Prostate gland (tissue), 2 donors: ENCODE results near the gene SRMS. TPM values are rescaled to one million over a fixed set of nuclear protein-coding genes. Genes with fewer than 3 reads are reported as not detected.

ENCODE experiments used
- DNase-seq: peaks from one replicate; pipeline ENCODE4 v3.0.0-alpha.2; 2019; ENCODE audit warnings: low spot score
- H3K27ac ChIP-seq, 2 donors: fragments of 200-600 bp; sonication (generic); 2 replicates each; pipeline ENCODE4 v1.5.1; 2017 to 2019
- H3K27me3 ChIP-seq: fragments of 200-600 bp; sonication (generic); replicated peaks from 2 replicates; pipeline ENCODE4 v1.5.1; 2019; ENCODE audit not compliant: insufficient read depth
- H3K36me3 ChIP-seq, 2 donors: fragments of 200-600 bp; sonication (generic); 1 replicate in 1 of 2; 2 replicates in 1 of 2; pipeline versions ENCODE4 v1.5.1 to v1.8.1; 2017 to 2019
- H3K4me1 ChIP-seq: fragments of 200-600 bp; sonication (generic); replicated peaks from 2 replicates; pipeline ENCODE4 v1.5.1; 2019
- H3K4me3 ChIP-seq, 2 donors: fragments of 200-600 bp; sonication (generic); 2 replicates each; pipeline ENCODE4 v1.5.1; 2017 to 2019
- H3K9me3 ChIP-seq: fragments of 200-600 bp; sonication (generic); 2 replicates; pipeline ENCODE4 v1.5.1; 2017
- CTCF ChIP-seq, 4 experiments: fragments of 200-600 bp in 2 of 4; fragments of 450-650 bp in 2 of 4; sonication (generic) in 2 of 4; IDR thresholded peaks; 1 replicate in 3 of 4; 2 replicates in 1 of 4; pipeline ENCODE4 v1.5.1; 2016 to 2019; ENCODE audit warnings: antibody characterized with exemption in 4 of 4, mild to moderate bottlenecking in 2 of 4, moderate library complexity in 2 of 4
- POLR2A ChIP-seq: fragments of 450-650 bp; IDR thresholded peaks from one replicate; pipeline ENCODE4 v1.6.1; 2016; ENCODE audit warnings: antibody characterized with exemption, mild to moderate bottlenecking
- POLR2AphosphoS5 ChIP-seq: sonication (generic); formaldehyde crosslinking; IDR thresholded peaks from one replicate; pipeline ENCODE4 v1.6.1; 2017; ENCODE audit warnings: antibody characterized with exemption
- WGBS: methylation state at CpG from one replicate; pipeline ENCODE4 v1.1.5; 2018; 5-methylcytosine and 5-hydroxymethylcytosine counted together
- intact Hi-C: fragments of 100-400 bp; cut with DNase I; formaldehyde crosslinking; loops from one replicate; pipeline ENCODE4 v1.14.2; 2022
- total RNA-seq, 2 donors: library from RNA; depleted of rRNA; stranded (reverse); fragments of >200 nt; gene quantifications; one replicate each; pipeline ENCODE4 v1.1.0, GENCODE V29; 2016

Gene SRMS
- total RNA-seq, 2 donors from 2014 or later: 0.34 to 1.6 TPM

- H3K27me3 ChIP-seq: no peaks in the 10 kb centered on the region
- peak; percentile 64 for DNase-seq
- peak overlapping the region; percentile 73 to 80 for H3K27ac ChIP-seq
- intact Hi-C loops: loop anchor here (5.0 to 10.0 kb wide), 2 partner anchors 327 to 435 kb away; partner anchors contain the start of genes ABHD16B and TPD52L2
- H3K4me3 ChIP-seq: peak overlapping the region in 1 of 2 donors; percentile 17
- TF ChIP-seq POLR2AphosphoS5 (peak; percentile 60), CTCF (IDR thresholded peaks at IDR 0.05) (peak; percentile 84 to 99 (median 95)), POLR2A (peak; percentile 13)
- H3K36me3 ChIP-seq: no peaks in the 10 kb centered on the region
- 19% methylated on average over 34 of the region's 34 CpGs for WGBS
- H3K4me1 ChIP-seq: peaks cover 5% of the 10 kb centered on the region
- H3K9me3 ChIP-seq: no peaks in the 10 kb centered on the region
Measured at GRCh38 chr20:63537525-63538203, 9.9 kb downstream of the SRMS start.

- intact Hi-C loops: loop anchor here (5.0 to 10.0 kb wide), 2 partner anchors 328 to 435 kb away; partner anchors contain the start of genes ABHD16B and TPD52L2
- Histone ChIP-seq H3K36me3 (no peaks in the 10 kb centered on the region), H3K4me3 (peak within 1 kb of the TSS in 1 of 2 donors; percentile 17), H3K9me3 (no peaks in the 10 kb centered on the region), H3K4me1 (peaks cover 5% of the 10 kb centered on the region), H3K27me3 (no peaks in the 10 kb centered on the region), H3K27ac (peak within 1 kb of the TSS; percentile 73 to 80)
- 76% methylated on average over 27 of the region's 29 CpGs for WGBS
- TF ChIP-seq POLR2AphosphoS5 (no peak), CTCF (IDR thresholded peaks at IDR 0.05) (no peak), POLR2A (no peak)
- no peak for DNase-seq
Measured at GRCh38 chr20:63536997-63537524, 10.5 kb downstream of the SRMS start, which contains the start of gene PTK6. PTK6 (minus strand) TSS chr20:63537376; CDS start chr20:63537314, 62 bp downstream.

GRCh38 chr20:63536241-63536977 is 11.1 kb downstream of the SRMS start:
- TF ChIP-seq POLR2A (no peak), POLR2AphosphoS5 (no peak), CTCF (IDR thresholded peaks at IDR 0.05) (no peak)
- Histone ChIP-seq H3K4me3 (no peak overlapping the region), H3K27ac (peak overlapping the region in 1 of 2 donors; percentile 51), H3K36me3 (no peaks in the 10 kb centered on the region), H3K27me3 (no peaks in the 10 kb centered on the region), H3K4me1 (peaks cover 5% of the 10 kb centered on the region), H3K9me3 (no peaks in the 10 kb centered on the region)
- WGBS: 60% methylated on average over 23 of the region's 35 CpGs
- intact Hi-C loops: loop anchor here (5.0 to 10.0 kb wide), 2 partner anchors 328 to 436 kb away; partner anchors contain the start of genes ABHD16B and TPD52L2
- DNase-seq: no peak

- no peak for DNase-seq
- 50% methylated on average over 45 of the region's 49 CpGs for WGBS
- no peak overlapping the region for H3K27ac ChIP-seq
- H3K9me3 ChIP-seq: no peaks in the 10 kb centered on the region
- H3K4me3 ChIP-seq: no peak overlapping the region
- H3K36me3 ChIP-seq: no peaks in the 10 kb centered on the region
- TF ChIP-seq CTCF (IDR thresholded peaks at IDR 0.05): no peak
- no peak for TF ChIP-seq POLR2A
- TF ChIP-seq POLR2AphosphoS5: no peak
- no peaks in the 10 kb centered on the region for H3K27me3 ChIP-seq
- H3K4me1 ChIP-seq: peaks cover 5% of the 10 kb centered on the region
- intact Hi-C loops: loop anchor here (5.0 to 10.0 kb wide), 2 partner anchors 330 to 437 kb away; partner anchors contain the start of genes ABHD16B and TPD52L2
Measured at GRCh38 chr20:63534831-63535651, 12.5 kb downstream of the SRMS start.
